Glomerular visceral epithelial cell (primary cell): ENCODE measurements around the gene SCN7A.
"Not testable (repeated sequence)": the region's sequence is repeated elsewhere in the genome, so short reads cannot be mapped to it uniquely, and the experiment has no call there.

Experiments used
- DNase-seq: peaks from one replicate; pipeline ENCODE4 v3.0.0-alpha.2; 2016; ENCODE audit errors: extremely low spot score

The SCN7A gene

DNA sequence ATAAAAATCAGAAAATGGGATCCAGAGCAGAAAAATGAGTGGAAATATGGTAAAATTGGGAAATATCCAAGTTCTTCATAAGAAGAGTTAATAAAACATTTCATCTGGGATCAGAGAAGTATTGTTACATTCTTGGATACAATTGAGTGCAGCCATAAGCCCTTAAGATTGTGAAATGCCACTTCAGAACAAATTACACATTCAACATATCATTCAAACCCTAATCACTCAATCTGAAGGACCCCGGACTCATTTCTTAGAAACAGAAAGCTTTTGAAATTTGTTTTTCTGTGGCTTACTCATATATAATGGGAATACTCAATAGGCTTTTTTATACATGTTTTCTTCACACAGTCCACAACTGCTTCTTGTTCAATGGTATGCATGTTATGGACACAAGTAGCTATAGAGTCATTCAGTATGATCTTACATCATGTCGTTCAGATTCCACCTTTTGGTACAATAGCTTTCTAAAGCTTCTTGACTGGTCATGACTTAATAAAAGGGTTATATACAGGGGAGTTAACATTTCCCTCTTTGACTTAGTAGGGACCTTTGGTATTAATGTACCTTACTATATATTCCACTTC, 39.9 kb downstream of the SCN7A start:
- no peak for DNase-seq

- DNase-seq: no peak
These were observed 42.6 kb downstream of the SCN7A start for GRCh38 chr2:166451468-166451867.

GRCh38 chr2:166449439-166449838, 44.6 kb downstream of the SCN7A start:
- DNase-seq: no peak

DNA sequence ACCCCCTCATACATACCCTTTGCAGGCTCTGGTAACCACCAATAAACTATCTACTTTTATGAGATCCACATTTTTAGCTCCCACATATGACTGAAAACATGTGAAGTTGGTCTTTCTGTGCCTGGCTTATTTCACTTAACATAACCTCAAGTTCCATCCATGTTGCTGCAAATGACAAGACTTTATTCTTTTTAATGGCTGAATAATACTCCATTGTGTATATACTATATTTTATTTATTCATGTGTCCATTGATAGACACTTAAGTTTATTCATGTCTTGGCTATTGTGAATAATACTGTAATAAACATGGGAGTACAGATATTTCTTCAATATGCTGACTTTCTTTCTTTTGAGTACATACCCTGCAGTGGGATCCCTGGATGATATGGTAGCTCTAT, 45.9 kb downstream of the SCN7A start:
- DNase-seq: no peak

DNA sequence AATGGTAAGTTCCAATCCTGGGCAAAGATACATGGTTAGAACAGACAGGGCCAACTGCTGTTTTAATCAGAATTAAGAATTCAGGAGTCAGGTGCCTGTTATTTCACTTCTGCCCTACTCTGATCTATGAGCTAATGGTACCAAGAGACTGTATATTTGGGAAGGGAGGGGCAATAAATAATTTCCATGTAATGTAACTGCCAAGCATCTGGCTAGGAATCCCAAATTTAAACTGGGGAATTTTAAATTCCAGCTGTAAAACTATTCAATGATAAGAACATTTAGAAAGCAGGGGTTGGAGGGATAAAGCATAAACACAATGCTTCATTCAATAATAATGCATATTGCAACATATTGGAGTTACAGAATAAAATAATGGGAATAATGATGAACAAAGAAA, 49.7 kb downstream of the SCN7A start:
- no peak for DNase-seq

GRCh38 chr2:166440313-166440712, 53.7 kb downstream of the SCN7A start:
- no peak for DNase-seq

DNA sequence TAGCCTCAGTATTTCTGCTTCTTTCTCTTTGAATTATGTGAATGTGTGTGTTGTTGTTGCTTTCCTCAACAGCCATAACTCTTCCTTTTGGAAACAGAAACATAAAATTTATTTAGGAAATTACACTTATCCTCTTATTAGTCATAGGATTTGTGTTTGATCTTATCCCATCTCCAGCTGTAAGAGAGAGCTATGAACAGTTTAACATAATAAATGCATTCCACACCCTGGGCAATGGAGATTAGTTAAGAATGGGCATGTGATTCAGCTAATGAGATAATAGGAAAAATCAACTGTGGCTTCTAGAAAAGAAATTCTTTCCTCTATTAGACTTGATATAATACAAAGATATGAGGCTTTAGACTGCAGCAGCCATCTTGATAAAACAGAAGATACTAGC, 55.0 kb downstream of the SCN7A start:
- DNase-seq: no peak

DNA sequence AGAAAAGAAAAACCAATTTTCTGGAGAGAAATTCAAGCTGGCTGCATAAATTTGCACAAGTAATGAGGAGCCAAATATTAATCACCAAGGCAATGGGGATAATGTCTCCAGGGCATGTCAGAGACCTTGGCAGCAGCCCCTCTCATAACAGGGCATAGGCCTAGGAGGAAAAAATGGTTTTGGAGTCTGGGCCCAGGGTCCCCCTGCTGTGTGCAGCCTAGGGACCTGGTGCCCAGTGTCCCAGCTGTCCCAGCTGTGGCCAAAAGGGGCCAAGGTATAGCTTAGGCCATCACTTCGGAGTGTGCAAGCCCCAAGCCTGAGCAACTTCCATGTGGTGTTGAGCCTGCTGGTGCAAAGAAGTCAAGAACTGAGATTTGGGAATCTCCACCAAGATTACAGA, 57.1 kb downstream of the SCN7A start:
- DNase-seq: no peak

DNA sequence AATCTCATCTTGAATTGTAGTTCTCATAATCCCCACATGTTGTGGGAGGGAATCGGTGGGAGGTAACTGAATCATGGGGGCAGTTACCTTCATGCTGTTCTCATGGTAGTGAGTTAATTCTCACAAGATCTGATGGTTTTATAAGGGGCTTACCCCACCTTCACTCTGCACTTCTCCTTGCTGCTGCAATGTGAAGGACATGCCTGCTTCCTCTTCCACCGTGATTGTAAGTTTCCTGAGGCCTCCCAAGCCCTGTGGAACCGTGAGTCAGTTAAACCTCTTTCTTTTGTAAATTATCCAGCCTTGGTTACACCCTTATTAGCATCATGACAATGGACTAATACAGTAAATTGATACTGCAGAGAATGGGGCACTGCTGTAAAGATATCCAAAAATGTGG, 57.9 kb downstream of the SCN7A start:
- DNase-seq: no peak

DNA sequence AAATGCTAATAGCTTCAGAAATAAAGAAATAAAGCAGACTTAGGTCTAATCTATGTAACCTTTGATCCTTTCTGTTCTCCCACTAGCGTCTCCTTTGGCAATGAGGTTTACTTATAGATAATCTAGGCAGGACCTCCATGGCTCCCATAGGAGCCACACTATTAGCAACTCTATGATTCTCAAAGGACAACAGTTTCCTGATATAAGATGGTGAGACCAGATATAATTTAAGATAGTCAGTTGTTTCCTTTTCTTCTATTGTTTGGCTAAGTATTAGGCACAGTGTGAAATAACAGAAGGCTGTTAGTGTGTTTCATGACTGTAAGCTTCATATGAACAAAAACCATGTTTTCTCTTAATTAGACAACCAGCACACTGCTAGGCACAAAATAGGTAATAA, 59.6 kb downstream of the SCN7A start:
- DNase-seq: no peak

DNA sequence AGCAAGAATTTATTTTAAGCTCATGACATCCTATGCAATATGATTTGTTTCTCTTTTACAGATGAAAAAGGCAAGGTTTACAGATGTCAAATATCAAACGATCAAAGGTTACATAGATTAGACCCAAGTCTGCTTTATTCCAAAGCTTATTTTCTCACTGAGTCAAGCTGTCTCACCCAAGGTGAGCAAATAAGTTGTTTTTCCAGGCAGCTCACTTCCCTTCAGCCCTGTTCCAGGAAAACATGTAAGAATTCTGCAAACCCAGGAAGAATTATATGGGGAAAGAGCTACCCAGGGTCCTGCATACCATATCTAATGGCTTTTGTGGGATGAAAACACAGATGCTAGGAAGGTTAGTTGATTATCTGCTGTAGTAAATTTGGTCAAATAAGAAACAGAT, 60.6 kb downstream of the SCN7A start:
- DNase-seq: no peak

GRCh38 chr2:166432331-166432730, 61.7 kb downstream of the SCN7A start:
- no peak for DNase-seq

DNA sequence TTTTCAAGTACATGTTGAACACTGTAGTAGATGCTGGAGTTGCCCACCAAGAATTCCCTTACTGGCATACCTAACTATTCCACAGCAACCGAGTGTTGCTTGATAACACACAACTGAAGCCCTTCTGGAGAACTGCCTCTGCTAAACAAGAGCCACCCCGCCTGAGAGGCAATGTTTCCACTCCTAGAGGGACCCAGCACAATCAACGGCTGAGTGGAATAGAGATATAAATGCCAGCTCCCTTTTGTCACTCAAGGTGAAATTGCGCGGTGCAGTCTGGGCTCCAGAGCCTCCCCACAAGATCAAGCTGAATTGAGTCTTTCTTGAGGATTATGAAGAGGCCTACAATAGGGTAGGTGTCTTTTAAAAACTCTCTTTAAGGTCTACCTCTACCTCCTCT, 69.2 kb downstream of the SCN7A start:
- no peak for DNase-seq

- DNase-seq: peak; percentile 57
These were observed 74.5 kb downstream of the SCN7A start for GRCh38 chr2:166419616-166419934.

- DNase-seq: no peak
These were observed 75.0 kb downstream of the SCN7A start for GRCh38 chr2:166418853-166419615.

- peak; percentile 15 for DNase-seq
These were observed 76.4 kb downstream of the SCN7A start for GRCh38 chr2:166417669-166418068.

GRCh38 chr2:166413255-166413654, 80.8 kb downstream of the SCN7A start:
- DNase-seq: no peak

- DNase-seq: peak; percentile 65
These were observed 82.4 kb downstream of the SCN7A start for GRCh38 chr2:166411473-166412230.

- peak; percentile 74 for DNase-seq
These were observed 83.1 kb downstream of the SCN7A start for GRCh38 chr2:166410828-166411472.

- not testable (repeated sequence) for DNase-seq
These were observed 86.3 kb downstream of the SCN7A start for GRCh38 chr2:166407746-166408145.

DNA sequence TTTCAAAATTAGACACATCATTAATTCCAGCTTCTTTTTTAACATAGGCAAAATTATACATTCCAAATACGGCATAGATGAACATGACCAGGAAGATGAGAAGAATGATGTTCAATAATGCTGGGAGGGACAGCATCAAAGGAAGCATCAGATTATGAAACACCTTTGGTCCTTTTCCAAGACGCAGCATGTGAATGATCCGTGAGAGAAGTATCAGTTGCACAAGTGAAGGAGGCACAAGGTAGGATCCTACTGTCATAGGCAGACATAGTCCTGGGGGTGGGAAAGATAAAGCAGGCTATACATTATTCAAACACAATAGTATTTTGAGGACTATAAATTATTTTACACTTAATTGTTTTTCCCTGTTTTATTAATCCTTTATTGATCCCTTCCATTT, 87.7 kb downstream of the SCN7A start:
- DNase-seq: no peak

GRCh38 chr2:166405569-166405926, 88.5 kb downstream of the SCN7A start:
- no peak for DNase-seq
